Caco-2 (cell line): ENCODE results near the gene VWA8. TPM values are rescaled to one million over a fixed set of nuclear protein-coding genes. Genes with fewer than 3 reads are reported as not detected.

Source experiments
- BruUV-seq: library from RNA; stranded (reverse); fragments of 400-500 nt; replicated peaks from 2 replicates; lab custom pipeline; 2021; lab: Mats Ljungman, UMichigan
- CTCF ChIA-PET: fragments of 300-600 bp; sonication (Branson Sonifier 250); formaldehyde crosslinking; loops from one replicate; lab custom pipeline; 2022; ENCODE audit warnings: antibody characterized with exemption; lab: Charles Lee
- POLR2A ChIA-PET: fragments of 300-600 bp; sonication (Branson Sonifier 250); formaldehyde crosslinking; loops from one replicate; lab custom pipeline; 2022; ENCODE audit warnings: antibody characterized with exemption; lab: Charles Lee
- DNase-seq, 2 experiments: peaks; one replicate each; pipeline versions ENCODE4 v3.0.0 to v3.0.0-alpha.2; 2020 to 2022
- H3K27me3 ChIP-seq: replicated peaks from 2 replicates; pipeline ENCODE4 v1.6.0; 2011; ENCODE audit warnings: low read length; ENCODE audit not compliant: control insufficient read depth, insufficient read depth
- H3K36me3 ChIP-seq: 2 replicates; pipeline ENCODE4 v1.5.1; 2011; ENCODE audit warnings: low read length; ENCODE audit not compliant: control insufficient read depth, insufficient read depth
- H3K4me1 ChIP-seq: fragments of 250-450 bp; sonication (Bioruptor Pico); 2 replicates; pipeline ENCODE4 v1.5.1; 2020; ENCODE audit warnings: mild to moderate bottlenecking
- H3K4me3 ChIP-seq: 2 replicates; pipeline ENCODE4 v1.5.1; 2011; ENCODE audit warnings: low read depth, mild to moderate bottlenecking, control low read depth, low read length
- H3K9me3 ChIP-seq: fragments of 250-450 bp; sonication (Bioruptor Pico); 2 replicates; pipeline ENCODE4 v1.5.1; 2020; ENCODE audit warnings: mild to moderate bottlenecking, moderate library complexity
- H3K27ac Mint-ChIP-seq: one replicate; pipeline ENCODE4 v1.8.0; 2022; ENCODE audit warnings: mixed read lengths; ENCODE audit not compliant: unreplicated experiment
- H3K27me3 Mint-ChIP-seq: one replicate; pipeline ENCODE4 v1.8.0; 2022; ENCODE audit warnings: mixed read lengths; ENCODE audit not compliant: insufficient read depth, unreplicated experiment
- H3K36me3 Mint-ChIP-seq: one replicate; pipeline ENCODE4 v1.8.0; 2022; ENCODE audit warnings: mild to moderate bottlenecking, mixed read lengths; ENCODE audit not compliant: insufficient read depth, unreplicated experiment
- H3K4me1 Mint-ChIP-seq: one replicate; pipeline ENCODE4 v1.8.0; 2022; ENCODE audit warnings: low read depth, mixed read lengths; ENCODE audit not compliant: unreplicated experiment
- H3K4me3 Mint-ChIP-seq: one replicate; pipeline ENCODE4 v1.8.0; 2022; ENCODE audit warnings: mild to moderate bottlenecking, moderate library complexity, mixed read lengths; ENCODE audit not compliant: unreplicated experiment
- H3K9me3 Mint-ChIP-seq: one replicate; pipeline ENCODE4 v1.8.0; 2022; ENCODE audit warnings: mixed read lengths; ENCODE audit not compliant: unreplicated experiment
- CTCF ChIP-seq, 2 experiments: fragments of 200-600 bp in 1 of 2; IDR thresholded peaks; 1 replicate in 1 of 2; 2 replicates in 1 of 2; pipeline versions ENCODE4 v1.5.1 to v1.8.0; 2011 to 2022; ENCODE audit warnings: antibody characterized with exemption in 1 of 2, control low read depth in 1 of 2, inconsistent platforms in 1 of 2, low read depth in 1 of 2, low read length in 1 of 2, mild to moderate bottlenecking in 1 of 2, moderate library complexity in 1 of 2; ENCODE audit not compliant: insufficient read depth in 1 of 2, severe bottlenecking in 1 of 2, unreplicated experiment in 1 of 2
- intact Hi-C: fragments of 100-400 bp; cut with micrococcal nuclease; formaldehyde crosslinking; loops from one replicate; pipeline ENCODE4 v1.10.0; 2022; ENCODE audit not compliant: unreplicated experiment
- total RNA-seq: library from RNA; stranded (reverse); gene quantifications from 2 replicates; pipeline ENCODE4 v1.2.3, GENCODE V29; 2022

VWA8 gene
- total RNA-seq, 1 experiment from 2014 or later, result 20.7 TPM

- Mint-ChIP-seq H3K27ac (no peak overlapping the region), H3K4me3 (no peak overlapping the region), H3K36me3 (peaks cover 14% of the 10 kb centered on the region), H3K27me3 (no peaks in the 10 kb centered on the region), H3K4me1 (no peaks in the 10 kb centered on the region), H3K9me3 (no peaks in the 10 kb centered on the region)
- H3K36me3 ChIP-seq, result peaks cover 1% of the 10 kb centered on the region; the same call in 1 of the 2 replicates
- intact Hi-C loops, result loop anchor here (5.0 kb wide), 1 partner anchor 133 kb away; the partner anchor contains the start of gene RGCC
- no peak for DNase-seq
- no peak overlapping the region for H3K4me3 ChIP-seq
- POLR2A ChIA-PET, result no interaction called here
- no peak for TF ChIP-seq CTCF (IDR thresholded peaks at IDR 0.05; ENCODE audit: insufficient read depth in 1 of 2, low read depth in 1 of 2, low read length in 1 of 2, severe bottlenecking in 1 of 2, unreplicated experiment in 1 of 2)
- BruUV-seq, result no TSS peak
- H3K9me3 ChIP-seq, result no peaks in the 10 kb centered on the region
- CTCF ChIA-PET, result no interaction called here
- no peaks in the 10 kb centered on the region for H3K27me3 ChIP-seq
- H3K4me1 ChIP-seq, result peaks cover 10% of the 10 kb centered on the region
Observed at GRCh38 chr13:41590122-41590521, 370.8 kb downstream of the VWA8 start.

GRCh38 chr13:41589434-41589833 is 371.5 kb downstream of the VWA8 start:
- CTCF ChIA-PET, result interaction anchor here (1.1 kb wide), 1 partner anchor 63 kb away, joined by 3 read pairs; no protein-coding TSS in a partner anchor
- intact Hi-C loops, result no loop called here
- TF ChIP-seq CTCF (IDR thresholded peaks at IDR 0.05; ENCODE audit: insufficient read depth in 1 of 2, low read depth in 1 of 2, low read length in 1 of 2, severe bottlenecking in 1 of 2, unreplicated experiment in 1 of 2), result no peak
- Histone ChIP-seq H3K4me3 (no peak overlapping the region), H3K4me1 (peaks cover 9% of the 10 kb centered on the region), H3K36me3 (peaks cover 1% of the 10 kb centered on the region; the same call in 1 of the 2 replicates), H3K27me3 (no peaks in the 10 kb centered on the region), H3K9me3 (no peaks in the 10 kb centered on the region)
- no TSS peak for BruUV-seq
- Mint-ChIP-seq H3K27ac (no peak overlapping the region), H3K4me1 (no peaks in the 10 kb centered on the region), H3K9me3 (no peaks in the 10 kb centered on the region), H3K27me3 (no peaks in the 10 kb centered on the region), H3K4me3 (no peak overlapping the region), H3K36me3 (peaks cover 20% of the 10 kb centered on the region)
- DNase-seq, result no peak
- POLR2A ChIA-PET, result no interaction called here

- no peaks in the 10 kb centered on the region for H3K9me3 Mint-ChIP-seq
- peaks cover 1% of the 10 kb centered on the region; the same call in 1 of the 2 replicates for H3K36me3 ChIP-seq
- BruUV-seq, result no TSS peak
- ChIA-PET POLR2A (no interaction called here), CTCF (interaction anchor here (1.1 kb wide), 1 partner anchor 64 kb away, joined by 3 read pairs; no protein-coding TSS in a partner anchor)
- H3K4me3 Mint-ChIP-seq, result no peak overlapping the region
- no peaks in the 10 kb centered on the region for H3K27me3 Mint-ChIP-seq
- H3K4me3 ChIP-seq, result no peak overlapping the region
- peaks cover 9% of the 10 kb centered on the region for H3K4me1 ChIP-seq
- no peaks in the 10 kb centered on the region for H3K4me1 Mint-ChIP-seq
- intact Hi-C loops, result no loop called here
- no peak for DNase-seq
- H3K36me3 Mint-ChIP-seq, result peaks cover 21% of the 10 kb centered on the region
- no peaks in the 10 kb centered on the region for H3K27me3 ChIP-seq
- no peak for TF ChIP-seq CTCF (IDR thresholded peaks at IDR 0.05; ENCODE audit: insufficient read depth in 1 of 2, low read depth in 1 of 2, low read length in 1 of 2, severe bottlenecking in 1 of 2, unreplicated experiment in 1 of 2)
- H3K27ac Mint-ChIP-seq, result no peak overlapping the region
- no peaks in the 10 kb centered on the region for H3K9me3 ChIP-seq
Observed at GRCh38 chr13:41588899-41589298, 372.0 kb downstream of the VWA8 start.
